Measurements from ENCODE around the gene C17orf78.

- TF ChIP-seq SUZ12 (IDR thresholded peaks at IDR 0.05; ENCODE audit: extremely low read depth, insufficient read depth, insufficient read length) (no peak), ZNF274 (IDR thresholded peaks at IDR 0.05; ENCODE audit: low read depth, low read length) (no peak)
These were observed 7.2 kb upstream of the C17orf78 start for GRCh38 chr17:37368577-37368976.

Data from NT2/D1 (cell line).